Nephron (organoid): ENCODE data around the gene OLA1.
A peak's percentile ranks its signal among the peaks of the same experiment; 100 is the strongest.

Experiments used
- H3K27ac Mint-ChIP-seq, 3 experiments: 2 replicates each; pipeline ENCODE4 v1.8.0; 2020; ENCODE audit warnings: mixed read lengths in 3 of 3, mild to moderate bottlenecking in 2 of 3, moderate library complexity in 1 of 3
- H3K27me3 Mint-ChIP-seq: 2 replicates; pipeline ENCODE4 v1.8.0; 2021; ENCODE audit warnings: low read depth, mild to moderate bottlenecking, moderate library complexity, mixed read lengths
- H3K36me3 Mint-ChIP-seq: 2 replicates; pipeline ENCODE4 v1.8.0; 2020; ENCODE audit warnings: low read depth, mixed read lengths
- H3K4me1 Mint-ChIP-seq: 2 replicates; pipeline ENCODE4 v1.8.0; 2020; ENCODE audit warnings: mixed read lengths
- H3K4me3 Mint-ChIP-seq, 3 experiments: 2 replicates each; pipeline ENCODE4 v1.8.0; 2020; ENCODE audit warnings: mild to moderate bottlenecking in 3 of 3, mixed read lengths in 3 of 3, moderate library complexity in 2 of 3
- H3K9me3 Mint-ChIP-seq: 2 replicates; pipeline ENCODE4 v1.8.0; 2020; ENCODE audit warnings: mixed read lengths
- CTCF ChIP-seq, 3 experiments: fragments of 200-600 bp; sonication (generic); IDR thresholded peaks; one replicate each; pipeline ENCODE4 v1.5.0; 2021; ENCODE audit warnings: antibody characterized with exemption in 3 of 3; ENCODE audit not compliant: unreplicated experiment in 3 of 3

The OLA1 gene

GRCh38 chr2:174236429-174236828 lies 11.9 kb downstream of the OLA1 start:
- H3K27ac Mint-ChIP-seq, result no peak overlapping the region
- H3K4me1 Mint-ChIP-seq, result peaks cover 7% of the 10 kb centered on the region
- no peak for TF ChIP-seq CTCF (IDR thresholded peaks at IDR 0.05; ENCODE audit: unreplicated experiment in 3 of 3)
- no peak overlapping the region for H3K4me3 Mint-ChIP-seq
- peaks cover 14% of the 10 kb centered on the region for H3K36me3 Mint-ChIP-seq
- no peaks in the 10 kb centered on the region for H3K9me3 Mint-ChIP-seq
- H3K27me3 Mint-ChIP-seq, result no peaks in the 10 kb centered on the region

GRCh38 chr2:174235680-174236079 lies 12.7 kb downstream of the OLA1 start:
- H3K9me3 Mint-ChIP-seq, result no peaks in the 10 kb centered on the region
- H3K4me1 Mint-ChIP-seq, result peaks cover 8% of the 10 kb centered on the region
- peaks cover 8% of the 10 kb centered on the region for H3K36me3 Mint-ChIP-seq
- peak overlapping the region in 1 of 3 experiments; percentile 20 for H3K27ac Mint-ChIP-seq
- no peak overlapping the region for H3K4me3 Mint-ChIP-seq
- H3K27me3 Mint-ChIP-seq, result no peaks in the 10 kb centered on the region
- TF ChIP-seq CTCF (IDR thresholded peaks at IDR 0.05; ENCODE audit: unreplicated experiment in 3 of 3), result no peak

GRCh38 chr2:174233771-174234275 lies 14.5 kb downstream of the OLA1 start:
- Mint-ChIP-seq H3K36me3 (peaks cover 13% of the 10 kb centered on the region), H3K27ac (no peak overlapping the region), H3K27me3 (no peaks in the 10 kb centered on the region)

GRCh38 chr2:174227748-174228147 lies 20.6 kb downstream of the OLA1 start:
- Mint-ChIP-seq H3K27ac (no peak overlapping the region), H3K4me3 (no peak overlapping the region), H3K36me3 (peaks cover 39% of the 10 kb centered on the region), H3K9me3 (no peaks in the 10 kb centered on the region), H3K4me1 (peaks cover 8% of the 10 kb centered on the region), H3K27me3 (no peaks in the 10 kb centered on the region)
- no peak for TF ChIP-seq CTCF (IDR thresholded peaks at IDR 0.05; ENCODE audit: unreplicated experiment in 3 of 3)

More at GRCh38 chr2:174233771-174234275, 14.5 kb downstream of the OLA1 start:
- no peak overlapping the region for H3K4me3 Mint-ChIP-seq
- no peak for TF ChIP-seq CTCF (IDR thresholded peaks at IDR 0.05; ENCODE audit: unreplicated experiment in 3 of 3)
- peaks cover 8% of the 10 kb centered on the region for H3K4me1 Mint-ChIP-seq
- H3K9me3 Mint-ChIP-seq, result no peaks in the 10 kb centered on the region

GRCh38 chr2:174224665-174225288 lies 23.6 kb downstream of the OLA1 start:
- peaks cover 45% of the 10 kb centered on the region for H3K36me3 Mint-ChIP-seq
- TF ChIP-seq CTCF (IDR thresholded peaks at IDR 0.05; ENCODE audit: unreplicated experiment in 3 of 3), result no peak
- H3K9me3 Mint-ChIP-seq, result no peaks in the 10 kb centered on the region
- no peaks in the 10 kb centered on the region for H3K4me1 Mint-ChIP-seq
- no peak overlapping the region for H3K27ac Mint-ChIP-seq
- no peak overlapping the region for H3K4me3 Mint-ChIP-seq
- H3K27me3 Mint-ChIP-seq, result no peaks in the 10 kb centered on the region

- no peak overlapping the region for H3K27ac Mint-ChIP-seq
- TF ChIP-seq CTCF (IDR thresholded peaks at IDR 0.05; ENCODE audit: unreplicated experiment in 3 of 3), result no peak
- peaks cover 40% of the 10 kb centered on the region for H3K36me3 Mint-ChIP-seq
- H3K4me3 Mint-ChIP-seq, result no peak overlapping the region
- no peaks in the 10 kb centered on the region for H3K9me3 Mint-ChIP-seq
- H3K27me3 Mint-ChIP-seq, result no peaks in the 10 kb centered on the region
- no peaks in the 10 kb centered on the region for H3K4me1 Mint-ChIP-seq
Measured at GRCh38 chr2:174224125-174224524, 24.2 kb downstream of the OLA1 start.
